HG03520 (cell line): ENCODE data around the gene KCNJ3.

Experiments used
- ATAC-seq: cut with Tn5 transposase; IDR thresholded peaks from one replicate; pipeline ENCODE4 v1.9.1; 2021; ENCODE audit warnings: mild to moderate bottlenecking, moderate library complexity; ENCODE audit not compliant: unreplicated experiment

Gene KCNJ3

GRCh38 chr2:154698296-154698720 lies at the start of gene KCNJ3:
TSS of gene KCNJ3 (plus strand) at chr2:154698695. CDS start at chr2:154698776, 81 bp downstream.
- no peak for ATAC-seq

- no peak for ATAC-seq
Measured at GRCh38 chr2:154655499-154655898, 43.0 kb upstream of the KCNJ3 start.

GRCh38 chr2:154658854-154659253 lies 39.6 kb upstream of the KCNJ3 start:
- ATAC-seq = no peak

- no peak for ATAC-seq
Measured at GRCh38 chr2:154664248-154664647, 34.2 kb upstream of the KCNJ3 start.

GRCh38 chr2:154670083-154670482 lies 28.4 kb upstream of the KCNJ3 start:
- no peak for ATAC-seq

GRCh38 chr2:154673694-154674093 lies 24.8 kb upstream of the KCNJ3 start:
- no peak for ATAC-seq

GRCh38 chr2:154677401-154677800 lies 21.1 kb upstream of the KCNJ3 start:
- ATAC-seq = no peak

- no peak for ATAC-seq
Measured at GRCh38 chr2:154681741-154682140, 16.8 kb upstream of the KCNJ3 start.

- ATAC-seq = no peak
Measured at GRCh38 chr2:154686162-154686561, 12.3 kb upstream of the KCNJ3 start.

- no peak for ATAC-seq
Measured at GRCh38 chr2:154688373-154688772, 10.1 kb upstream of the KCNJ3 start.

- no peak for ATAC-seq
Measured at GRCh38 chr2:154689158-154689557, 9.3 kb upstream of the KCNJ3 start.

GRCh38 chr2:154692927-154693326 lies 5.6 kb upstream of the KCNJ3 start:
- no peak for ATAC-seq

GRCh38 chr2:154693741-154694340 lies 4.7 kb upstream of the KCNJ3 start:
- no peak for ATAC-seq

GRCh38 chr2:154694881-154695280 lies 3.6 kb upstream of the KCNJ3 start:
- ATAC-seq = no peak

GRCh38 chr2:154696369-154696768 lies 2.1 kb upstream of the KCNJ3 start:
- no peak for ATAC-seq

GRCh38 chr2:154696810-154697417 lies 1.6 kb upstream of the KCNJ3 start:
- no peak for ATAC-seq

GRCh38 chr2:154697418-154698252 lies 860 bp upstream of the KCNJ3 start:
- ATAC-seq = no peak

GRCh38 chr2:154698721-154699574 lies 453 bp downstream of the KCNJ3 start:
- no peak for ATAC-seq

- no peak for ATAC-seq
Measured at GRCh38 chr2:154699575-154699930, 1.1 kb downstream of the KCNJ3 start.

GRCh38 chr2:154700136-154700535 lies 1.6 kb downstream of the KCNJ3 start:
- ATAC-seq = no peak

- no peak for ATAC-seq
Measured at GRCh38 chr2:154704991-154705390, 6.5 kb downstream of the KCNJ3 start.
